HFFc6 (cell line): ENCODE measurements around the gene VWA3A. TPM values are rescaled to one million over a fixed set of nuclear protein-coding genes. Genes with fewer than 3 reads are reported as not detected.

ENCODE experiments used
- DNase-seq: peaks from one replicate; pipeline ENCODE4 v3.0.0-alpha.2; 2018
- H3K27ac Mint-ChIP-seq: 2 replicates; pipeline ENCODE4 v1.8.0; 2020; ENCODE audit warnings: mild to moderate bottlenecking, mixed read lengths
- H3K27me3 Mint-ChIP-seq: 2 replicates; pipeline ENCODE4 v1.8.0; 2021; ENCODE audit warnings: mild to moderate bottlenecking, moderate library complexity, mixed read lengths; ENCODE audit not compliant: insufficient read depth
- H3K36me3 Mint-ChIP-seq: 2 replicates; pipeline ENCODE4 v1.8.0; 2021; ENCODE audit warnings: low read depth, mixed read lengths
- H3K4me1 Mint-ChIP-seq: 2 replicates; pipeline ENCODE4 v1.8.0; 2020; ENCODE audit warnings: low read depth, mixed read lengths
- H3K4me3 Mint-ChIP-seq: 2 replicates; pipeline ENCODE4 v1.8.0; 2020; ENCODE audit warnings: mild to moderate bottlenecking, moderate library complexity, mixed read lengths
- H3K9me3 Mint-ChIP-seq: 2 replicates; pipeline ENCODE4 v1.8.0; 2020; ENCODE audit warnings: mild to moderate bottlenecking, mixed read lengths
- CTCF ChIP-seq: fragments of 200-600 bp; sonication (generic); IDR thresholded peaks from 2 replicates; pipeline ENCODE4 v1.5.0; 2021; ENCODE audit warnings: antibody characterized with exemption, mild to moderate bottlenecking
- total RNA-seq, 6 experiments: library from RNA; stranded (reverse); fragmentation: NEBNext Ultra II Directional; extraction: Animal tissue kit (Norgen Biotek cat#: 25700); gene quantifications; 2 replicates in 1 of 6; 3 replicates in 5 of 6; pipeline ENCODE4 v1.2.3, GENCODE V29; 2021

VWA3A gene
- total RNA-seq, 6 experiments from 2014 or later, result 0.09 to 0.41 TPM; not detected in 4

- Mint-ChIP-seq H3K9me3 (no peaks in the 10 kb centered on the region), H3K27me3 (no peaks in the 10 kb centered on the region), H3K4me1 (peaks cover 39% of the 10 kb centered on the region), H3K4me3 (no peak overlapping the region), H3K27ac (no peak overlapping the region), H3K36me3 (0 out of 2 replicates have a peak, but pooled peaks cover 4% of the 10 kb centered on the region)
- no peak for TF ChIP-seq CTCF
- no peak for DNase-seq
Observed at GRCh38 chr16:22204091-22204655, 111.8 kb downstream of the VWA3A start.

- Mint-ChIP-seq H3K4me3 (peak overlapping the region; percentile 96), H3K27ac (peak overlapping the region; percentile 95), H3K27me3 (no peaks in the 10 kb centered on the region), H3K36me3 (peaks cover 12% of the 10 kb centered on the region), H3K4me1 (peaks cover 45% of the 10 kb centered on the region), H3K9me3 (no peaks in the 10 kb centered on the region)
- no peak for DNase-seq
- no peak for TF ChIP-seq CTCF
Observed at GRCh38 chr16:22205577-22206012, 113.3 kb downstream of the VWA3A start.

- H3K36me3 Mint-ChIP-seq, result peaks cover 18% of the 10 kb centered on the region
- H3K4me1 Mint-ChIP-seq, result peaks cover 51% of the 10 kb centered on the region
- H3K27me3 Mint-ChIP-seq, result no peaks in the 10 kb centered on the region
- peak; percentile 95 for DNase-seq
- no peaks in the 10 kb centered on the region for H3K9me3 Mint-ChIP-seq
- peak within 1 kb of the TSS; percentile 96 for H3K4me3 Mint-ChIP-seq
- H3K27ac Mint-ChIP-seq, result peak within 1 kb of the TSS; percentile 95
- peak; percentile 90 for TF ChIP-seq CTCF
Observed at GRCh38 chr16:22206013-22206841, 113.9 kb downstream of the VWA3A start, which contains the start of gene EEF2K. EEF2K (plus strand) TSS chr16:22206278; CDS start chr16:22225730, 19,452 bp downstream.

Other genes with a start within 250 kb of the VWA3A start
- gene NPIPB4, start 234.8 kb upstream of the VWA3A start, total RNA-seq, result 10 to 100 TPM; 35.3 to 49.8 (median 40.8) TPM
- gene UQCRC2, start 139.2 kb upstream of the VWA3A start, total RNA-seq, result 100 to 1,000 TPM; 169 to 187 (median 173) TPM
- gene PDZD9, start 91.4 kb upstream of the VWA3A start, total RNA-seq, result not detected
- gene MOSMO, start 84.4 kb upstream of the VWA3A start, total RNA-seq, result 10 to 100 TPM; 16.9 to 28.2 (median 22.7) TPM
- not detected for gene SDR42E2, start 70.0 kb downstream of the VWA3A start, total RNA-seq
- 10 to 100 TPM; 21.5 to 26.6 (median 23.5) TPM for gene EEF2K, start 113.7 kb downstream of the VWA3A start, total RNA-seq
- gene POLR3E, start 204.9 kb downstream of the VWA3A start, total RNA-seq, result 10 to 100 TPM; 31.6 to 36.3 (median 32.6) TPM